GM18861 (cell line): ENCODE results near the gene POLE4.

ENCODE experiments used
- ATAC-seq: cut with Tn5 transposase; IDR thresholded peaks from one replicate; pipeline ENCODE4 v1.9.1; 2021; ENCODE audit not compliant: unreplicated experiment

Gene POLE4

DNA sequence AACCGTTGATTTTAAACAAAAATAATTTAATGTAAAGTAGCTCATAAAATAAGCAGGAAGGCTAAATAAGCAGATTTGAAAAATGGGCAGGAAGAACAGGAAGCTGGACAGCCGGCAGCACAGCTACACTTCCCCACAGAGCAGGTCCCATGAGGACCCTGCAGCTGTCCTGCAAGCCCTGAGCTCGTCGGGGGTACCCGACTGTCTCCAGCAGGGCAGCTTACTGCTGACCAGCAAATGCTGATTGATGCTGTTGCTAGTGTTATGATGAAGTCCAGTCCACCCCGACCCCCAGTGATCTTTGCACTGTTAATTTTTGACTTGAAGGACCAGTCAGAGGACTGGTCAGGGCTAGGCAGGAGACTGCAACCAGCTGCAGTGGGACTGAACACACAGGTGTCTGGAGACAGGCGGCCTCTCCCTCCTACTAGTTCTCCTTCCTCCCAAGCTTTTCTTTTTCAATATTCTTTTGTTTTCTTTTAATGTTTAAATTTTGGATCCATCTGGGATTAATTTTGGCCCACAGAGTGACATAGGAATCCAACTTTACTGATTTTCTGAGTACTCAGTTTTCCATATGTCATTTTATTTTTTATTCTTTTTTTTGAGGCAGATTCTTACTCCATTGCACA, 27.7 kb downstream of the POLE4 start:
- no peak for ATAC-seq

DNA sequence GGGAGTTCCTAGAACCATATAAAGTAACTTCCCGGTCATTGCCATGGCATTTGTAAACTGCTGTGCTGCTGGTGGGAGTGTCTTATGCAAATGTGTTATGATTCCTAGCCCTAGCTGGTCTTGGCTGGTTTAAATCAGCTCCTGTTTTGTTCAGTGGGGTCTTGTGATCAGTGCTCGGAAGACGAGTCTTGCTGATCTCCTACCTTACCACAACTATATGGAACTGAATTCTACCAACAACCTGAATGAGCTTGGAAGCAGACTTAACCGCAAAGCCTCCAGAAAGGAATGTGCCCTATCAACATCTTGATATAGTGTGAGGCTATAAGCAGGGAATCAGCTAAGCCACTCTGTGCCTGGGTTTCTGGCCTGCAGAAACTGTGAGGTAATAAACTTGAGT, 33.5 kb downstream of the POLE4 start:
- ATAC-seq: no peak

DNA sequence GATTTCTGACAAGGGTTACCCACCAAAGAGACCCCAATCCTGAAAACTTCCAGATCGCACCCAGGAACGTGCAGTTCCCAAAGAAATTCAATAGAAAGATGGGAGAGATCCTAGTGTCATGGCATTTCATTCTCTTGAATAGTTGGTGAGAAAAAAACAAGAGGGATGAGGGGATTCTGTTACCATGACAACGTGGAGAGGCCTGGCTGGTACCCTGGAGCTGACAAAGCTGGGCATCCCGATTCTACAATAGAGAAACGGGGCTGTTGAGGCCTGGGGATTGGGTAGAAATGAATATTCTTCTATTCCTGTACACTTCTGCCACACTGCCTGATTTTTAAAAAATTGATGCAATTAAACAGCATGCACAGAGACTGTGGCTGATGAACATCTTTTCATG, 41.0 kb downstream of the POLE4 start:
- no peak for ATAC-seq

DNA sequence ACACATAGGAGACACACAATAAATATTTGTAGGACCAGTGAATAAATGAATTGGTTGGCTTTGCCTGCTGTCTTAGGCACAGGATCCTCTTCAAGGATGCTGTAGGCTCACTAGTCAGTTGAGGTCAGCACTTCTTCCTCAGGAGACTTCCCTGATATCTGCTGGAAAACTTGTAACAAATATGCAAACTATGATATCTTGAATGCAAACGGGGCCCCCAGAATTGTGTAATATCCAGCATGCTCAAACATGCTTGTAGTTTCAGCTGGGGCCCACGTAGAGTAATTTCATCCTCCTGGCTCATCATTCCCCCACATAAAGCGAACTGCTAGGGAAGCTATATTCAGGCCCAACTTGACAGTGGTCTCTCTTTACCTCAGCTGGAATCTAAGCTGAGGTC, 43.6 kb downstream of the POLE4 start:
- ATAC-seq: no peak

DNA sequence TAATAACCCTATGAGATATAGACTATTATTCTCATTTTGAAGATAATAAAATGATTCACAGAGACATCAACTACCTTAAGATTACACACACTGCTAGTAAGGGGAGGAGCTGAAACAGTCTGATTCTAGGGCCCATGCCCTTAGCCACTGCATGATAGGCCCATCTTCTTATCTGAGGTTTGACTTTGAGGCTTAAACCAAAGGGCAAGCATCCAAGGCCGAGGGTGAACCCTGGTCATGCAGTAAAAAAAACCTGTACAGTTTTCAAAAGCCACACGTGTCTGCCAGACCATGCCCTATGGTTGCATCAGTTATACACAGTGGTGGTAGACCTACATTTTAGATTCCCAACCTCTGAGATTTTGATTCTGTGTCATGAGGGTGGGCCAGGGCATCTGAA, 44.8 kb downstream of the POLE4 start:
- no peak for ATAC-seq

DNA sequence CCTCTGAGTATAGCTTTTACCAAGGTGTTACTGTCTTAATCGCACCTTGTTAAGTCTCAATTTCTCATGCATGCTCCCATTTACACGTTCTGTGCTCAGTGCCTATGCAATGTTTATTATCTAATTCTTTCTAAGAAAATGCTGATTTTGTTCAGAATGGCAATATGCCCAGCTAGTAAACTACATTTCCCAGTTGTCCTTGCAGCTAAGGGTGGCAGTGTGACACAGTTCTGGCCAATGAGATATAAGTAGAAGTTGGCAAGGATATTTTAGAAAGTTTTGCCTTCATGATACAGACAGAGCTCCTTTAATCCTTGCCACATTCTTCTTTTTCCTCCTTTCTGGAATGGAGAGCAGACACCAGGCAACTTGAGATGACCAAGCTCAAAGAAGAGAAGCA, 45.3 kb downstream of the POLE4 start:
- no peak for ATAC-seq

DNA sequence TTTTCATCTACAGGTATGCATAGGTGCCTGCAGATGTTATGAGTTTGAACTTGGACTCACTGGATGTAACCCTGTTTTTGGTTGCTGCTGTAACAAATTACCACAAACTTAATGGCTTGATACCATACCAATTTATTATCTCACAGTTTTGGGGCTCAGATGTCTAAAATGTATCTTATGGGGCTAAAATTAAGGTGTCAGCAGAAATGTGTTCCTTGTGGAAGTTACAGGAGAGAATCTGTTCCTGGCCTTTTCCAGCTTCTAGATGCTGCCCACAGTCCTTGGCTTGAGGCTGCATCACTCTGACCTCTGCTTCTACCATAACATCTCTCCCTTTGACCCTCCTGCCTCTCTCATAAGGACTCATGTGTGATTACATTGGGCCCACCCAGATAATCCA, 47.6 kb downstream of the POLE4 start:
- ATAC-seq: no peak

DNA sequence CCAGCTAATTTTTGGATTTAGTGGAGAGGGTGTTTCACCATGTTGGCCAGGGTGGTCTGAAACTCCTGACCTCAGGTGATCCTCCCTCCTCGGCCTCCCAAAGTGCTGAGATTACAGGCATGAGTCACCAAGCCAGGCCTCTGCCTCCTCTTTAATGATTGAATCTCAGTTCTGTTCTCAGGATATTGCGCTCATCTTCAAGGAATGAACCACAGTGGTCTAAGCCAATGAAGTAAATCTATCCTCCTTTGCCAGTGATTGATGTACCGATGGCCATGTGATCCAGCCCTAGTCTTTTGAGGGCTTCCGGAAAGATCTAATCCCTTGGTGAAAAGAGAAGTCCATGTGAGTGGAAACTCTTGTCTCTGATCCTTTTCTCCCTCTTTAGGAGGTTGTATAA, 48.6 kb downstream of the POLE4 start:
- ATAC-seq: no peak

DNA sequence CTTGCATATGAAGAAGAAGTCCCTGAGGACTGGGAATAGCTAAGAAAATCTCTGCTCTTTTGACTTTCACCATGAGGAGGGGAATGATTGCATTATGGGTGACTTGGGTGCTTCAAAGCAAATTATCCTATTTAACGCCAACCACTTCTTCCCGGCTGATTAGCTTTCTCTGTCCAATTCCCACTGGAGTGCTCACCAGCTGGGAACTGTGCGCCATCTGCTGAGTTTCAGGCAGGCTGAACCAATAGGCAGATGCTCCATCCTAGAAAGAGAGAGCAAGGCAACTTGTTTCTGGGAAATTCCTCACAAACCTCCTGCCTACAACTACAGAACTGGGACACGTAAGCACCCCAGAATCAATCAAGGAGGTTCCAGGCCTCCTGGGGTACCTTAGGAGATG, 49.4 kb downstream of the POLE4 start:
- no peak for ATAC-seq

DNA sequence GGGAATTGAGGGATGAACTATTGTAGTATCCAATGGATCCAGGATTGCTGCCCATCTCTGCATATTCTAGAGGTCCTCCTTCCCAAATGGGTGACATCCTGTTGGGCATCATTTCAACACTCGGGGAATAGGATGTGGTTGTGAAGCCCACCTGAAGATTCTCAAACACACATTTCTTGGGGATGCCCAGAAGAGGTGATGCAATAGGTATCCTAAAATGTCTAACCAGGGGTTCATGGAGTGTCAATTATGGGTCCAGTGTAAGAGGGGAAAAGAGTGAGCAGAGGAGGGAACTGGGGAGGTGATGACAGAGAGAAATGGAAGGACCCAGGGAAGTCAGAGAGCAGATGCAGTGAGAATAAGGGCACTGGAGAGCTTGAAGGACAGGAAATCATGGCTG, 52.1 kb downstream of the POLE4 start:
- no peak for ATAC-seq

DNA sequence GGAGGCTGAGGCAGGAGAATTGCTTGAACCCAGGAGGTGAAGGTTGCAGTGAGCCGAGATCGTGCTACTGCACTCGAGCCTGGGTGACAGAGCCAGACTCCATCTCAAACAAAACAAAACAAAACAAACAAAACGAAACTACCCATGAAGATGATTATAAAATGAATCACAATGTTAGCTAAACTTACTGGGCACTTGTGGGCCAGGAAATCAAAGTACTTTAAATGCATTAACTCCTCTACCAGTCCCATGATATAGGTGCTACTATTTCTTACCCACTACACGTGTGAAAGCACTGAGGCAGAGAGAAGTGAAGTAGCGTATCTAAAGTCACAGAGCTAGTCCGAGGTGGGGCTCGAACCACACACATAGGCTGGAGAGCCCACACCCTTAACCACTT, 53.6 kb downstream of the POLE4 start:
- ATAC-seq: no peak

DNA sequence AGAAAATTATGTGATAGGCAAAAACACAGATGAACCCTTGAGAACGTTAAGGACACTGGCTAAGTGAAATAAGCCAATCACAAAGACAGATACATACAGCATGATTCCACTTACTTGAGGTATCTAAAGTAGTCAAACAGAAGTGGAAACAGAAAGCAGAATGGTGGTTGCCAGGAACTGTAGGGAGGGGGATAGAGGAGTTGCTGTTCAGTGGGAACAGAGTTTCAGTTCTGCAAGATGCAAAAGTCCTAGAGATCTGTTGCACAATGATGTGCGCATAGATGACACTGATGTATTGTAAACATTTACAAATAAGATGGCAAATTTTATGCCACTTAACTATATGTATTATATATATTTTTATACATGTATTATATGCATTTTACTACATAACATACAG, 59.7 kb downstream of the POLE4 start:
- no peak for ATAC-seq
